DOHH2 (cell line): ENCODE measurements around the gene LARGE1.

Source experiments
- CTCF ChIP-seq: fragments of 200-600 bp; sonication (generic); IDR thresholded peaks from one replicate; pipeline ENCODE4 v1.5.1; 2014; ENCODE audit warnings: antibody characterized with exemption, mild to moderate bottlenecking, low read depth, low read length; ENCODE audit not compliant: poor library complexity, severe bottlenecking
- EZH2phosphoT487 ChIP-seq: fragments of 200-600 bp; sonication (generic); IDR thresholded peaks from 2 replicates; pipeline ENCODE4 v1.6.1; 2017; ENCODE audit warnings: borderline replicate concordance, mild to moderate bottlenecking, antibody characterized with exemption, low read length, moderate library complexity, mixed read lengths

- TF ChIP-seq EZH2phosphoT487 (no peak), CTCF (no peak)
Observed at GRCh38 chr22:33786149-33786548, 134.1 kb downstream of the LARGE1 start.
